Stimulated activated naive CD8-positive, alpha-beta T cell treated with anti-CD3 and anti-CD28 coated beads, Interleukin-15, Interleukin-2, amounts not matched to agents 100 ng/mL and 50 ng/mL, for 24 hours (primary cell): Measurements from ENCODE around the gene EHHADH.

ENCODE experiments used
- H3K27ac Mint-ChIP-seq: one replicate; pipeline ENCODE4 v1.8.0; 2021; ENCODE audit warnings: mild to moderate bottlenecking, mixed read lengths
- H3K27me3 Mint-ChIP-seq: one replicate; pipeline ENCODE4 v1.8.0; 2021; ENCODE audit warnings: mixed read lengths
- H3K36me3 Mint-ChIP-seq: one replicate; pipeline ENCODE4 v1.8.0; 2021; ENCODE audit warnings: low read depth, mixed read lengths
- H3K4me1 Mint-ChIP-seq: one replicate; pipeline ENCODE4 v1.8.0; 2021; ENCODE audit warnings: low read depth, mixed read lengths
- H3K4me3 Mint-ChIP-seq: one replicate; pipeline ENCODE4 v1.8.0; 2021; ENCODE audit warnings: mild to moderate bottlenecking, mixed read lengths
- H3K9me3 Mint-ChIP-seq: one replicate; pipeline ENCODE4 v1.8.0; 2021; ENCODE audit warnings: mixed read lengths

The EHHADH gene

DNA sequence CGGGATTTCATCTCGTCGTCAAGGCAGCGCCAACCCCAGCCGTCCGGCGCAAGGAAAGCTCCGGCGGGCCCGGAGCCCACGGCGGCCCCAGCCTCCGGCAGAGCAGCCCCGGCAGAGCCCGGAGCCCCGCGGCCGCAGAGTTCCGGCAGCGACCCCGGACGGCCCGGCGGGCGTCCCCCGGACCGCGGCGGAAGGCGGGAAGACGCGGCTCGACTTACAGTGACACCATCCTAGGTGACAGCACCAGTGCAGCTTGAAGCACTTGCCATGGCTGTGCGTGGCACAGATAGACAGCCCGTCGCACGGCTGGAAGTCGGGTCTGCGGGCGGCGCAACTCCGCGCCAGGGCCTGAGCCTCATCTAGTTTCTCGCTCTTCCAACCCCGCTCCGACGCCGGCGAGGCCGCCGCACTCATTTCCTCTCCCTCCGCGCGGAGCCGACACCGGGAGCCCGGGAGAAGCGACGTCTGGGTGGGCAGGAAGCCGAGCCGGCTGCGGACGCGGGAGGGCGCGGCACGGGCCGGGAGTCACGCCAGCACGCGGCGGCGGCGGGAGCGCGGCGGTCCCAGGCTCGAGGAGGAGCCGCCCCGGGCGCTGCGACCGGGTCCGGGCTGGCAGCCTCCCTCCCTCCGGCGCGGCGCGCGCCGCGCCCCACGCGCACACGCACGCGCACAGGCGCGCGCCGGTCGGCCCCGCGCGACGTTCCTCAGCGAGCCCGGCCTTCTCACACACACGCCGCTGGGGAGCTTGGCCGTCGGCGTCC lies 101.3 kb downstream of the EHHADH start, which contains the start of gene C3orf70:
Gene C3orf70 (minus strand): TSS at position 651 of the 761 bp plus-strand sequence. CDS start 237 bp downstream, at position 414.
- Mint-ChIP-seq H3K27me3 (peaks cover 42% of the 10 kb centered on the region), H3K9me3 (no peaks in the 10 kb centered on the region), H3K27ac (peak within 1 kb of the TSS; percentile 33), H3K4me3 (peak within 1 kb of the TSS; percentile 76), H3K36me3 (no peaks in the 10 kb centered on the region), H3K4me1 (peaks cover 7% of the 10 kb centered on the region)

DNA sequence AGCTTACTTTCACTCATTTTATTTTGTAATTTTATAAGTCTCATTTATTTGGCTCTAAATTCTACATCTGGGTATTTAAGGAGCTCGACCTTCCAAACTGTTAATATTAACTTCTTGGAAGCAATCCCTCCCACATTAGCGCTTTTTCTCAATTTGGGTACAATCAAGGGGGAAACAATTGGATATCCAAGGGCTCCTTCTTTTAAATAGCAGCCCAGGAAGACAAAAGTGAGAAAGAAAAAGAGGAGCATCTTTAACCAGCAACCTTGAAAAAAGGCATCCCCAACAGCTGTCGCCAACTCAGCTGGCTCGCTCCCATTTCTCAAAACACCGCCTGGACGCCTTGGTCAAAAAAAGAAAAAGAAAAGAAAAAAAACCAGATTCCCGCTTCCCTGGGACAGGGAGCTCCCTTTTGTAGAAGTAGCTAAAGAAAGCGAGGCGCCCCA lies 101.9 kb downstream of the EHHADH start:
- Mint-ChIP-seq H3K36me3 (no peaks in the 10 kb centered on the region), H3K4me1 (peaks cover 7% of the 10 kb centered on the region), H3K9me3 (no peaks in the 10 kb centered on the region), H3K4me3 (peak overlapping the region; percentile 75), H3K27me3 (peaks cover 39% of the 10 kb centered on the region), H3K27ac (no peak overlapping the region)

- H3K27ac Mint-ChIP-seq: no peak overlapping the region
- H3K9me3 Mint-ChIP-seq: no peaks in the 10 kb centered on the region
- peaks cover 32% of the 10 kb centered on the region for H3K27me3 Mint-ChIP-seq
- peaks cover 7% of the 10 kb centered on the region for H3K4me1 Mint-ChIP-seq
- H3K36me3 Mint-ChIP-seq: no peaks in the 10 kb centered on the region
- no peak overlapping the region for H3K4me3 Mint-ChIP-seq
Measured at GRCh38 chr3:185151101-185151963, 102.5 kb downstream of the EHHADH start.

GRCh38 chr3:185150561-185150960 lies 103.3 kb downstream of the EHHADH start:
- Mint-ChIP-seq H3K4me3 (no peak overlapping the region), H3K4me1 (peaks cover 7% of the 10 kb centered on the region), H3K27me3 (peaks cover 35% of the 10 kb centered on the region), H3K27ac (no peak overlapping the region), H3K9me3 (no peaks in the 10 kb centered on the region), H3K36me3 (no peaks in the 10 kb centered on the region)

DNA sequence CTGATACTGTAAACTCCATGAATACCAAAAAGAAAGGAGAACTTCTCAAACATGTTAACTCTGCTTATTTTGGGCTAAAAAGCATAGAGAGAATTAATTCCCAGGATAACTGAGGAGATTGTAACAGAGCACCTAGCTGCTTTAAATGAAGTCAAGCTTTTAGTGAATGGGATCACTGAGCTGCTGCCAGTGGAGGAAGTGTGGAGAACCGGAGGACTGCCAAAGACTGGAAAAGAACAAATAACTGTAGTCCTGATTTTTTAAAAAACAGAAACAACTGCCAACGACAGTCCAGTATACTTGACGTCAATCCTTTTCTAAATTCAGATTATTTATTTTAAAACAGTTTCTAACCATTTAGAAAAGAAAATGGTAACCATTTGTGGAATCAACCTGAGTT lies 104.3 kb downstream of the EHHADH start:
- no peaks in the 10 kb centered on the region for H3K9me3 Mint-ChIP-seq
- no peaks in the 10 kb centered on the region for H3K36me3 Mint-ChIP-seq
- H3K27me3 Mint-ChIP-seq: peaks cover 36% of the 10 kb centered on the region
- H3K4me1 Mint-ChIP-seq: peaks cover 7% of the 10 kb centered on the region
- no peak overlapping the region for H3K27ac Mint-ChIP-seq
- no peak overlapping the region for H3K4me3 Mint-ChIP-seq

- Mint-ChIP-seq H3K9me3 (no peaks in the 10 kb centered on the region), H3K4me1 (no peaks in the 10 kb centered on the region), H3K4me3 (no peak overlapping the region), H3K36me3 (no peaks in the 10 kb centered on the region), H3K27ac (no peak overlapping the region), H3K27me3 (peaks cover 26% of the 10 kb centered on the region)
Measured at GRCh38 chr3:185145511-185145910, 108.3 kb downstream of the EHHADH start.

GRCh38 chr3:185144784-185145183 lies 109.1 kb downstream of the EHHADH start:
- H3K4me1 Mint-ChIP-seq: no peaks in the 10 kb centered on the region
- no peaks in the 10 kb centered on the region for H3K36me3 Mint-ChIP-seq
- no peaks in the 10 kb centered on the region for H3K9me3 Mint-ChIP-seq
- H3K4me3 Mint-ChIP-seq: no peak overlapping the region
- H3K27me3 Mint-ChIP-seq: peaks cover 23% of the 10 kb centered on the region
- H3K27ac Mint-ChIP-seq: no peak overlapping the region
